Measurements from ENCODE around the gene TMEM212. TPM values are rescaled to one million over a fixed set of nuclear protein-coding genes. Genes with fewer than 3 reads are reported as not detected.

TMEM212 gene
- total and polyA plus RNA-seq, 2 of the 13 experiments (the other 11 are each of a cell fraction or from before 2014, with no cell fraction given): not detected

- no peak for TF ChIP-seq RAD51 (IDR thresholded peaks at IDR 0.05; ENCODE audit: borderline replicate concordance)
- no peak for TF ChIP-seq ZNF552 (CRISPR knock-in tag; IDR thresholded peaks at IDR 0.05; ENCODE audit: borderline replicate concordance)
- TF ChIP-seq ZNF747 (CRISPR knock-in tag; IDR thresholded peaks at IDR 0.05; ENCODE audit: borderline replicate concordance): no peak
- no peak for TF ChIP-seq ETS1 (CRISPR knock-in tag; IDR thresholded peaks at IDR 0.05)
- no peak for TF ChIP-seq ZNF160 (CRISPR knock-in tag; IDR thresholded peaks at IDR 0.05)
- TF ChIP-seq ZSCAN12 (CRISPR knock-in tag; IDR thresholded peaks at IDR 0.05): no peak
- TF ChIP-seq ZFP41 (CRISPR knock-in tag; IDR thresholded peaks at IDR 0.05; ENCODE audit: borderline replicate concordance): no peak
- TF ChIP-seq CREM (IDR thresholded peaks at IDR 0.05): peak; percentile 92
- TF ChIP-seq CREM (CRISPR knock-in tag; IDR thresholded peaks at IDR 0.05): no peak
- no peak for TF ChIP-seq ZBTB46 (CRISPR knock-in tag; IDR thresholded peaks at IDR 0.05; ENCODE audit: borderline replicate concordance)
- peak; percentile 79 for TF ChIP-seq ZGPAT (CRISPR knock-in tag; IDR thresholded peaks at IDR 0.05)
- no peak for TF ChIP-seq RXRB (CRISPR knock-in tag; IDR thresholded peaks at IDR 0.05; ENCODE audit: borderline replicate concordance)
- TF ChIP-seq SALL1 (CRISPR knock-in tag; IDR thresholded peaks at IDR 0.05): peak; percentile 16; the same call in 1 of the 2 replicates
- no peak for TF ChIP-seq HDAC6 (IDR thresholded peaks at IDR 0.05; ENCODE audit: low read depth, low read length)
- peak in 1 of 2 experiments; percentile 34; a peak in 1 of 4 replicates for TF ChIP-seq KLF16 (CRISPR knock-in tag; IDR thresholded peaks at IDR 0.05)
- TF ChIP-seq ATF4 (CRISPR knock-in tag; IDR thresholded peaks at IDR 0.05): peak in 1 of 2 experiments; percentile 87; a peak in 2 of 4 replicates
- TF ChIP-seq ZNF44 (CRISPR knock-in tag; IDR thresholded peaks at IDR 0.05): no peak
- no peak for TF ChIP-seq ZNF720 (CRISPR knock-in tag; IDR thresholded peaks at IDR 0.05)
- no peak for TF ChIP-seq ZNF333 (CRISPR knock-in tag; IDR thresholded peaks at IDR 0.05; ENCODE audit: borderline replicate concordance)
- no peak for TF ChIP-seq ZNF563 (CRISPR knock-in tag; IDR thresholded peaks at IDR 0.05)
- no peak for TF ChIP-seq PAWR (CRISPR knock-in tag; IDR thresholded peaks at IDR 0.05; ENCODE audit: borderline replicate concordance)
- no peak for TF ChIP-seq SPEN (CRISPR knock-in tag; IDR thresholded peaks at IDR 0.05; ENCODE audit: low read depth)
- TF ChIP-seq MED8 (CRISPR knock-in tag; IDR thresholded peaks at IDR 0.05; ENCODE audit: insufficient replicate concordance): peak; percentile 46
- peak; percentile 46; the same call in 1 of the 2 replicates for TF ChIP-seq SIX1 (CRISPR knock-in tag; IDR thresholded peaks at IDR 0.05; ENCODE audit: borderline replicate concordance)
- TF ChIP-seq ZNF10 (CRISPR knock-in tag; IDR thresholded peaks at IDR 0.05; ENCODE audit: borderline replicate concordance, low read depth): no peak
- TF ChIP-seq TCF7 (IDR thresholded peaks at IDR 0.05; ENCODE audit: low read depth): peak; percentile 98
- TF ChIP-seq ISL2 (CRISPR knock-in tag; IDR thresholded peaks at IDR 0.05): peak; percentile 98
Measured at GRCh38 chr3:171883257-171883892, 40.2 kb downstream of the TMEM212 start (continued).

All from HepG2 (cell line).